Fibroblast of villous mesenchyme (primary cell): Measurements from ENCODE around the gene UBE2L3. TPM values are rescaled to one million over a fixed set of nuclear protein-coding genes. Genes with fewer than 3 reads are reported as not detected.
A peak's percentile ranks its signal among the peaks of the same experiment; 100 is the strongest.
"Not testable (repeated sequence)": the region's sequence is repeated elsewhere in the genome, so short reads cannot be mapped to it uniquely, and the experiment has no call there.

ENCODE experiments used
- DNase-seq: peaks from one replicate; pipeline ENCODE4 v3.0.0-alpha.2; 2010; ENCODE audit warnings: low read depth
- H3K4me3 ChIP-seq: 2 replicates; pipeline ENCODE4 v1.5.1; 2011; ENCODE audit warnings: low read depth, mild to moderate bottlenecking, low read length
- total RNA-seq: library from RNA; depleted of rRNA; stranded (reverse); fragments of >200 nt; gene quantifications from 2 replicates; pipeline ENCODE4 v1.2.3, GENCODE V29; 2012
- TF ChIP-seq, protein P1 (sequence below): IDR thresholded peaks from 2 replicates; pipeline ENCODE4 v1.5.1; 2012; ENCODE audit warnings: low read depth, mild to moderate bottlenecking, low read length; ENCODE audit not compliant: insufficient read depth

UBE2L3 gene
- 43.5 and 56.1 TPM in 2 replicates for total RNA-seq

DNA sequence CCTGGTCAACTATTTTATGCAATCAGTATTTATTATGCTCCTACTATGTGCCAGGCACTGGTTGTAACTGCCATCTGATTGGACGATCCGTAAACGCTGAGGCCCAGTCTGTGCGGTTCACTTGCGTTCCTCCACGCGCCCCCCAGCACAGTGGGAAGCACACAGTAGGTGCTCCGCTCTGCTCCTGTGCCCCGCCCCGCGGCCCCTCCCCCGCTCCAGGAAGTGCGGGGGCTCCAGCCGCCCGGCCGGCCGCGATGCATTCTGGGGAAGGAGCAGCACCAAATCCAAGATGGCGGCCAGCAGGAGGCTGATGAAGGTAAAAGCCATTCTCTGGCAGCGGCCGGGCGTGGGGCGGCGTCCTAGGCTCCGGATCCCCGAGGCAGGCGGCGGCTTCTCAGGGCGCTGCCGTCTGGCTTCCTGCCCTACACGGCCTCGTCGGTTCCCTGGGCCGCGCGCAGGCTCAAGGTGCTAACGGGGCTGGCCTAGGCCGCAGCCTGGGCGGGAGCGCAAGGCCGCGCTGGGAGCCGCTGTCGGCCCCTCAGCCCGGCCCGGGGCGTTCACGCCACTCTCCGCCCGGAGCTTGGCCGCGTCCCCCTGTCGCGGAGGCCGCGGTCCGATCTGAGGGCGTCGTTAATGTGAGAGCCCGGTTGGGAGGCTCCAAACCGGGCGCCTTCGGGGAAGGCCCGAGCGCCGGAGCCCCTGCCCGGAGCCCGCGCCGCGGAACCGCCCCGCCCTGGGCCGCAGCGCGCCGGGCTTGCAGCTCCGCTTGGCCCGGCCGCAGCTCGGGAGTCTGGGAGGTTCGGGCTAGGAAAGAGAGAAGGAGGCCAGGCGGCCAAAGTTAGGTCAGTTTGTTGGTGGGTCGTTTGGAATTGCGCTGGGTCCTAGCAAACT, at the start of gene UBE2L3:
Gene UBE2L3, plus strand, starts transcription at position 259 of the 891 bp plus-strand sequence. Its CDS starts 31 bp downstream, at position 290.
- peak within 1 kb of the TSS; percentile 67 for H3K4me3 ChIP-seq
- peak; percentile 85 for DNase-seq
- TF ChIP-seq, protein P1, sequence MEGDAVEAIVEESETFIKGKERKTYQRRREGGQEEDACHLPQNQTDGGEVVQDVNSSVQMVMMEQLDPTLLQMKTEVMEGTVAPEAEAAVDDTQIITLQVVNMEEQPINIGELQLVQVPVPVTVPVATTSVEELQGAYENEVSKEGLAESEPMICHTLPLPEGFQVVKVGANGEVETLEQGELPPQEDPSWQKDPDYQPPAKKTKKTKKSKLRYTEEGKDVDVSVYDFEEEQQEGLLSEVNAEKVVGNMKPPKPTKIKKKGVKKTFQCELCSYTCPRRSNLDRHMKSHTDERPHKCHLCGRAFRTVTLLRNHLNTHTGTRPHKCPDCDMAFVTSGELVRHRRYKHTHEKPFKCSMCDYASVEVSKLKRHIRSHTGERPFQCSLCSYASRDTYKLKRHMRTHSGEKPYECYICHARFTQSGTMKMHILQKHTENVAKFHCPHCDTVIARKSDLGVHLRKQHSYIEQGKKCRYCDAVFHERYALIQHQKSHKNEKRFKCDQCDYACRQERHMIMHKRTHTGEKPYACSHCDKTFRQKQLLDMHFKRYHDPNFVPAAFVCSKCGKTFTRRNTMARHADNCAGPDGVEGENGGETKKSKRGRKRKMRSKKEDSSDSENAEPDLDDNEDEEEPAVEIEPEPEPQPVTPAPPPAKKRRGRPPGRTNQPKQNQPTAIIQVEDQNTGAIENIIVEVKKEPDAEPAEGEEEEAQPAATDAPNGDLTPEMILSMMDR, result no peak

DNA sequence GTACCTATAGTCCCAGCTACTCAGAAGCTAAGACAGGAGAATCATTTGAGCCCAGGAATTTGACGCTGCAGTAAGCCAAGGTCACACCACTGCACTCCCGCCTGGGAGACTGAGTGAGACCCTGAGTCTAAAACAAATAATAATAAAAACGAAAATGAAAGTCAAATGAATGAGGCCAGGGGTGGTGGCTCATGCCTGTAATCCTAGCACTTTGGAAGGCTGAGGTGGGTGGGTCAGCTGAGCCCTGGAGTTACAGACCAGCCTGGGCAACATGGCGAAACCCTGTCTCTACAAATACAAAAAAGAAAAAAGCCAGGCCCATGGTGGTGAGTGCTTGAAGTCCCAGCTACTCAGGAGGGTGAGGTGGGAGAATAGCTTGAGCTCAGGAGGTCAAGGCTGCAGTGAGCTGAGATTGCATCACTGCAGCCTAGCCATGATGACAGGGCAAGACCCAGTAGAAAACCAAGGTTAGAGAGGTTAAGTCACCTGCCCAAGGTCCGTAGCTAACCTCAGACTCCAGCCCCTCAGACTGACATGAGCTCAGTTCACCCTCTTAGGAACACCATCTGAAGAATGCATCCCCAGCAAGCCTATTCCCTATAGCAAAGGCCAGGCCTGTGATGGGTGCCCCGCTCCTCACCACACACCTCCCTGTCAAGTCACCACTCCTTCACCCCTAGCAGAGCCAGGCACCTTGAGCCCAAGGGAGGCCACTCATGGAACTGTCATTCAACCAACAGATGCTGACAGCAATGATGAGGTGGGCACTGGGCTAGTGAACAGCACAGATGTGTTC, 40.6 kb upstream of the UBE2L3 start:
- not testable (repeated sequence) for DNase-seq, H3K4me3 ChIP-seq

DNA sequence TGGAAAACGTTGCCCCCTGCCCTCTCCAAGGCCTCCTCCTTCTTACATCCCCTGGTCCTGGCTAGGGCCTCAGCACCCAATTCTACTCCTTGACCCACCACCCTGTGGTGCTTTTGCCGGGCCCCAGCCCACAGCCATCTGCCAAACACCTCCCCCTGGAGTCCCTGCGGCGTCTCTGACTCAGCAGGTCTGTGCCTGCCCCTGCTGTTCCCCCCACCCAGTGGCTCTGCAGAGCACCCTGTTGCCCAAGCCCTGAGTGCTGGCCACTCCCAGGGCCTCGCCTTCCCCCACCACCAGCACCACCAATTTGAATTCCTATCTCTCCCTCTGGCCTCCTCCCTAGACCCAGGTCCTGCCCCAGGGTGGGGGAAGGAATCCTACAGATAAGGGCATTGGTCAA, 36.0 kb upstream of the UBE2L3 start:
- DNase-seq, H3K4me3 ChIP-seq: not testable (repeated sequence)

DNA sequence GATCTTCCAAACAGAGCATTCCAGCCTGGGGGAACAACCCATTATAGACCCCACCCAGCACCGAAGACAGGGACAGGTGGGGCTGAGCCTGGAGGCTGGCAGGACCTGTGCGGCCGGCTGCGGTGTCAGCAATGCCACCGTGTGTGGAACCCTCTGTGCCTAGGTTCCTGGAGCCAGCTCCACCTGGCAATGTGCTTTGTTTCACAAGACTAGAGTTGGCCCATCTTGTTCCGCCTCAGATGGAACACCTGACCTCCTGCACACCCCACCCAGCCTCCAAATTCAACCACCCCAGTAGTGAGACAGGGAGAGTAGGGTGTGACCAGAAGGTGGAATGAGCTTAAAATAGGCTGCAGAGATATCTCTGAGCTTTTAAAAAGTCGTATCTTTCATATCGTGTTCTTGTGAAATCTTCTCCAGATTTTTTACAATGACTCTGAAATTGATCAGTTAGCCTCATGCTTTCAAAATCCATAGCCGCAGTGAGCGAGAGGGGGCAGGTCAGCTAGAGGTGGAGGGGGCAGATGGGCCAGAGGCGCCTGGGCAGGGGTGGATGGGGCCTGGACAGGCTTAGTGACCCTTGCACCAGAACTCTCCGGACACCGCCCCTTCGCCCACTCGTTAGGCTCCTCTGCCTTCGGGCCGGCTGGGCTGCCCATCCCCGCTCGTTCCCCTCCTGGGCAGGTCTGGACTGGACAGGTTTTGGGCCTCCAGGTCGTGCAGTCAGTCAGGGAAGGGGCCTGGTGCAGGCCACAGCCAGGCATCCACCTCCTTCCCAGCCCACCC, 34.5 kb upstream of the UBE2L3 start:
- not testable (repeated sequence) for DNase-seq, H3K4me3 ChIP-seq

DNA sequence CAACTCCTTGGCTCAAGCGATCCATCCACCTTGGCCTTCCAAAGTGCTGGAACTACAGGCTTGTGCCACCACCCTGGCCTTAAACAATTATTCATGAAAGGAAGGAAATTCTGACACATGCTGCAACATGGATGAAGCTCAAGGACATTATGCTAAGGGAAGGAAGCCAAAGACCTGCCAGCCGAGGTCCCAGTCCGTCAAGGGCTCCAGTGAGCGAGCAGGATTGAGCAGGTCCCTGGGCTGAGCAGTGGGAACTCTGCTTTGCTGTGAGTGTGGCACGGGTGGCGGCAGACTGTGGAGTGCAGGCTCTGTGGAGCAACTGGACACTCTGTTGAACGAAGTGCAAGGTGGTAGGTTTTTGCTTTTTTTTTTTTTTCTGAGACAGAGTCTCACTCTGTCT, 27.7 kb upstream of the UBE2L3 start:
- H3K4me3 ChIP-seq, DNase-seq: not testable (repeated sequence)

DNA sequence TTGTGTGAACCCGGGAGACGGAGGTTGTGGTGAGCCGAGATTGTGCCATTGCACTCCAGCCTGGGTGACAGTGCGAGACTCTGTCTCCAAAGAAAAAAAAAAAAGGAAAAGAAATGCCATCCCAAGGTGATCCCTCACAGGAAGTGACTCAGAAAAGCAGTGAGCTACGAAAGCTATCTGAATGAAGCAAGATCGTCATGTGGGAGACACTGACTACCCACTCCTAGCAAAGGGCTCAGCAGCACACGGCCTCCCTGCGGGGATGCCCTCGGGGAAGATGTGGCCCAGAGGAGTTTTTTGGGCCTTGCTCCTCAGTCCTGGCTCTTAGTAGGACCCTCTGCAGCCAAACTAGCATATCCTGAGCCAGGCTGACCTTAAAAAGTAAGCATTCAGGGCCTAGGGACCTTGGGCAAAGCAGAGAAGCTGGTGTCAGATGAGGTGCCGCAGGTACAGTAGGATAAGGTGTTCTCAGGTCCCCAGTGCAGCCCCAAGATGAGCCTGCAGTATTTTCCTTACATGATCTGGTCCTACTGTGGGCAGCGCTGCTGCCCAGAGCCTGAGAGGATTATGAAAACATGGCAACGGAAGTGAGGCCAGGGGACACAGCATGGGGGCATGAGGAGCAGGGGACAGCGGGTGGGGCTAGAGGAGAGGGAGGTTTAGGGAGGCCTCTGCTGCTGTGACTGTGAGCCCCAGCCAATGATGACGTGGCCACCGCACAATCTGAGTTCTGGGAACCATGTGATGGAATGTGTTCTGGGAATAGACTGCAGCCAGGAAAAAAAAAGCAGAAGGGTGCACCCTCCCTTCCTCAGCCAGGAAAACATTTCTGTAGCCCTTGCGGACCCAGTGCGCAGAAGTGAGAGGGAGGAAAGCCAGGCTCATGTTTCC, 22.8 kb upstream of the UBE2L3 start:
- H3K4me3 ChIP-seq, DNase-seq: not testable (repeated sequence)

DNA sequence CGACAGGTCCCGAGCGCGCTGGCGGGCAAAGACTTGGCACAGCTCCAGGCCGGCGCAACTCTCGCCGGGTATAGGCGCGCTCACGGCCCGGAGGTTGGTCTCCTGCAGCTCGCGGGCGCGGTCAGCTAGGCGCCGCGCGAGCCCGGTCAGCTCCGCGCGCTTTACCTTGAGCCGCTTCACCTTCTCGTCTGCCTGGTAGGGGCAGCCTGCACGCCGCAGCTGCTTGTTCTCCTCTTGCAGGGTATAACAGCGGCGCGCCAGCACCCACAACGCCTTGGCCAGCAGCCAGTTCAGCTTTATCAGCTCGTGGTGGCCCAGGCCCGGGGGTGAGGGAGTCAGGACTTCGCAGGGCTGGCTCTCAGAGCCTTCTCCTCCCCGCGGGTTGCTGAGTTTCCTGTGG, 18.0 kb upstream of the UBE2L3 start:
- DNase-seq, H3K4me3 ChIP-seq: not testable (repeated sequence)

DNA sequence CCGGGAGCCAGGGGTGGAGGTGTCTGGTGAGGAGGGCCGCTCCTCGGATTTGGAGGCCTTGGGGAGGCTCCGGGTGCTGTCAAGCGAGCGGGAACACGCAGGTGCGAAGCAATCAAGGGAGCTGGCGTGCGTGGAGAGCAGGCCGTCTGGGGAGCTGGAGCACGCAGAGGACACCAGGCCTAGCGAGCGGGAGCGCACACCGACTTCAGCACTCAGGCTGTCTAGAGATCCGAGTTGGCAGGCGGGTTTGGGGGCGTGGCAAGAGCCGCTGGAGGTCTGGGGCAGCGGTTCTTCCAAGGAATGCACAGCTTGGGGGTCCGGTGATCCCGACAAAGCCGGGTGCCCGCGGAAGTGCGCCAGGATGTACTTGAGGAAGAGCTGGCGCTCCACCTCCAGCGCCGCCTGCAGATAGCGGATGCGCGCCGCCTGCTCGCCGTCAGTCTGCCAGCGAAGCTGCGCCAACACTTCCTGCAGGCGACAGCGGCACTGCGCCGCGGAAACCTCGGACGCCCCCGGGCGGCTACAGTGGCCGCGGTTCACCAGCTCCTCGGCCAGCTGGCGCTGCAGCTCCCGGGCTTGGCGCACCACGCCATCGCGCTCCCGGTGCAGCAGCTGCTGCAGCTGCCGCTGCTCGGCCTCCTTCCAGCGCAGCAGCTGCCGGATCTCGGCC, 17.4 kb upstream of the UBE2L3 start:
- DNase-seq, H3K4me3 ChIP-seq: not testable (repeated sequence)

DNA sequence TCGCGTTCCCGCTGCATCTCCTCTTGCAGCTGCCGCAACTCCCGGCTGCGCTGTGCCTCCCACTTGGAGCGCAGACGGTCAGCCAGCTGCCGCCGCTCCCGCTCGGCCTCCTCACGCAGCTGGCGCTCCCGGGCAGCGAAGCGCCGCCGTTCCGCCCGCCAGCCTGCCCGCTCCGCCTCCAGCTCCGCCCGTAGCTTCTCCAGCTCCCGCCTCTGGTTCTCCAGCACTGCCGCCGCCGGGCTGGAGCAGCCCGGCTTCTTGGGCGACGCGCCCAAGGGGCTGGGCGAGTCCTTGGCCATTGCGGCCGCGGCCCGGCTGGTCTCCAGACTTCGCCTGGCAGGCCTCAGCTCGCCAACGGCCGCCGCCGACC, 16.9 kb upstream of the UBE2L3 start:
- DNase-seq, H3K4me3 ChIP-seq: not testable (repeated sequence)

DNA sequence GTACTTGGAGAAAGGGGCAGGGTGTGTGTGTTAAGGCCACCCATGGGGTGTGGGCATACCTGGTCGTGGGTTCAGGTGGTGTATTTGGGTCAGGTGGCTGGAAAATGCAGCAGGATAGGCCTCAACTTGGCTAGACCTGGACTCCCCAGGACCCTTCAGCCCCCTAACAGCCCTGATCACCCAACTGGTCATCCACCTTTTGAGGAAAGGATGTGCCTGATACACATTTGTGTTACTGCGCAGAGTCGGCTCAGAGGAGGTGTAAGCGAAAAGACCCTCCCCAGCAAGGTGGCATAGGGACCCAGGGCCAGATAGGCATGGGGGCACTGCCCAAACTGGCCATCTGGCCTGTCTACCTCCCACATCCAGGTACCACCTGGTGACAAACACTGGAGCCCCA, 16.2 kb upstream of the UBE2L3 start, which contains the start of gene RIMBP3C:
Gene RIMBP3C, minus strand, starts transcription at position 101 of the 400 bp plus-strand sequence. CDS start 485 bp downstream, outside the sequence.
- not testable (repeated sequence) for H3K4me3 ChIP-seq, DNase-seq

DNA sequence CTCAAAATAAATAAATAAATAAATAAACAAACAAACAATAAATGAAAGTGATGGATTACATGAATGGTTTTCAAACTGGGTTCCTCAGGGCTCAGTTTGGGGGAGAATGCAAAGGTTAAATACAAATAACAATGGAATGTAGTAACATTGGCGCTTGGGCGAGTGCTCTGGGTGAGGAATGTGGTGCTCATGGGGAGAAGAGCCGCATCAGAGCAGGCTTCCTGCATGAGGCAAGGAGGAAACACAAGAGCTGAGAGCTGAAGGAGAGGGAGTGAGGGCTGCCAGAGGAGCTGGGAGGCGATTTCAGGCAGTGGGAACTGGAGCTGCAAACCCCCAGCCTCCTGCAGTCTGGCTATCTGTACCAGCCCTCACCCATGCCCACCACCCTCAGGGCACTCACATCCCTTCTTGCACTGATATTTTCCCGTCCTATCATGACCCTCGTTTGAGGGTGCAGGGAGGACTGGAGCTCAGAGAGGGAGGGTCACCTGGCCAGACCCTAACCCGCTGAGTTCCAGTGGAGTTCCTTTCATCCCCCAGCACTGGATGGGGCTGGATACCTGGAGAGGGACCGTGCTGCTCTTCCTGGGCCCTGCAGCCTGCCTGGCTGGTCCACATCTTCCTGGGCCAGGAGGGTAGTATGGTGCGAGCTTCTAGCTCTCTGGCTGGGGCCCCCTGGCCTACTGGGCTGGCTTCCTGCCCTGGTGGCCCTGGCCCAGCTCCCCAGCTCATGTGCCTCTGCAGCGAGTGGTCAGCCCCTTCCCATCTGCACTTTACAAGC, 8.0 kb upstream of the UBE2L3 start:
- not testable (repeated sequence) for DNase-seq, H3K4me3 ChIP-seq

DNA sequence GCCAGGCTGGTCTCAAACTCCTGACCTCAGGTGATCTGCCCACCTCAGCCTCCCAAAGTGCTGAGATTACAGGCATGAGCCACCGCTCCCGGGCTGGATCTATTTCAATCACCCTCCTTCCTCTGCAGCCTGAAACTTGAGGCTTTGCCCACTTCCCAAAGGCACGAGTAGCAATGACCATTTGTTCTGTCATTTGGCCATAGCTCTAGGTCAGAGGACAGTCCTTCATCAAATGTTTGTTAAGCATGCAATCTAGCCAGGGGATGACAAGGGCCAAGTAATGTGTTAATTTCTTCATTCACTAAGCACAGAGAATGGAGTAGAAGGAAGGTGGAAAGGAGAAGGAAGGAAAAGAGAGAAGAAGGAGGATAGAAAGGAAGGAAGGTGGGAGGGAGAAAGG, 6.9 kb upstream of the UBE2L3 start:
- H3K4me3 ChIP-seq, DNase-seq: not testable (repeated sequence)
